HEK293 (cell line): ENCODE results near the gene FOXF2.

Experiments used
- AEBP2 ChIP-seq: fragments of 450-650 bp; formaldehyde crosslinking; IDR thresholded peaks from 2 replicates; pipeline ENCODE4 v1.5.1; 2016; ENCODE audit warnings: missing biosample characterization, missing genetic modification characterization, borderline replicate concordance
- BCL6B ChIP-seq: fragments of 450-650 bp; formaldehyde crosslinking; IDR thresholded peaks from 2 replicates; pipeline ENCODE4 v1.5.1; 2017; ENCODE audit warnings: missing biosample characterization, missing genetic modification characterization
- GLIS1 ChIP-seq: fragments of 450-650 bp; formaldehyde crosslinking; IDR thresholded peaks from 2 replicates; pipeline ENCODE4 v1.5.1; 2016; ENCODE audit warnings: missing biosample characterization, missing genetic modification characterization
- IKZF3 ChIP-seq: fragments of 450-650 bp; IDR thresholded peaks from 2 replicates; pipeline ENCODE4 v1.5.0; 2018; ENCODE audit warnings: missing biosample characterization, mild to moderate bottlenecking, missing genetic modification characterization, moderate library complexity
- MEIS1 ChIP-seq: sonication (generic); formaldehyde crosslinking; IDR thresholded peaks from 2 replicates; pipeline ENCODE4 v1.8.1; 2022; ENCODE audit warnings: missing genetic modification reagents, mild to moderate bottlenecking, borderline replicate concordance
- REST ChIP-seq: fragments of 450-650 bp; formaldehyde crosslinking; IDR thresholded peaks from 2 replicates; pipeline ENCODE4 v1.5.1; 2016; ENCODE audit warnings: missing biosample characterization, missing genetic modification characterization
- SALL2 ChIP-seq: fragments of 450-650 bp; formaldehyde crosslinking; IDR thresholded peaks from 2 replicates; pipeline ENCODE4 v1.5.0; 2017; ENCODE audit warnings: missing biosample characterization, mild to moderate bottlenecking, missing genetic modification characterization, borderline replicate concordance
- TCF7L2 ChIP-seq: IDR thresholded peaks from 2 replicates; pipeline ENCODE4 v1.6.1; 2011; ENCODE audit warnings: low read depth, mild to moderate bottlenecking, inconsistent platforms, low read length, moderate library complexity, borderline replicate concordance
- ZBTB11 ChIP-seq: fragments of 450-650 bp; formaldehyde crosslinking; conservative IDR thresholded peaks from 2 replicates; pipeline ENCODE4 v1.5.1; 2016; ENCODE audit warnings: low read depth, missing biosample characterization, missing genetic modification characterization
- ZBTB44 ChIP-seq: fragments of 450-650 bp; IDR thresholded peaks from 2 replicates; pipeline ENCODE4 v1.5.1; 2018; ENCODE audit warnings: missing biosample characterization, mild to moderate bottlenecking, missing genetic modification characterization
- ZBTB6 ChIP-seq: fragments of 450-650 bp; formaldehyde crosslinking; IDR thresholded peaks from 2 replicates; pipeline ENCODE4 v1.5.1; 2017; ENCODE audit warnings: missing biosample characterization, missing genetic modification characterization
- ZFP37 ChIP-seq: fragments of 450-650 bp; formaldehyde crosslinking; IDR thresholded peaks from 2 replicates; pipeline ENCODE4 v1.5.1; 2016; ENCODE audit warnings: missing biosample characterization, missing genetic modification characterization
- ZNF366 ChIP-seq: fragments of 450-650 bp; formaldehyde crosslinking; conservative IDR thresholded peaks from 2 replicates; pipeline ENCODE4 v1.5.1; 2016; ENCODE audit warnings: missing biosample characterization, missing genetic modification characterization
- ZNF391 ChIP-seq: fragments of 450-650 bp; formaldehyde crosslinking; IDR thresholded peaks from 2 replicates; pipeline ENCODE4 v1.5.1; 2016; ENCODE audit warnings: low read depth, missing biosample characterization, missing genetic modification characterization, borderline replicate concordance
- ZNF398 ChIP-seq: fragments of 450-650 bp; formaldehyde crosslinking; IDR thresholded peaks from 2 replicates; pipeline ENCODE4 v1.5.1; 2017; ENCODE audit warnings: missing biosample characterization, missing genetic modification characterization
- ZNF48 ChIP-seq: fragments of 450-650 bp; formaldehyde crosslinking; IDR thresholded peaks from 2 replicates; pipeline ENCODE4 v1.5.1; 2016; ENCODE audit warnings: missing biosample characterization, missing genetic modification characterization
- ZNF707 ChIP-seq: fragments of 450-650 bp; formaldehyde crosslinking; IDR thresholded peaks from 2 replicates; pipeline ENCODE4 v1.5.1; 2016; ENCODE audit warnings: missing biosample characterization, missing genetic modification characterization
- ZSCAN18 ChIP-seq: fragments of 450-650 bp; formaldehyde crosslinking; IDR thresholded peaks from 2 replicates; pipeline ENCODE4 v1.5.1; 2016; ENCODE audit warnings: missing biosample characterization, missing genetic modification characterization
- ZSCAN4 ChIP-seq: fragments of 450-650 bp; formaldehyde crosslinking; IDR thresholded peaks from 2 replicates; pipeline ENCODE4 v1.5.1; 2017; ENCODE audit warnings: missing biosample characterization, missing genetic modification characterization

FOXF2 gene

GRCh38 chr6:1381481-1382330, 7.7 kb upstream of the FOXF2 start (continued):
- TF ChIP-seq REST (tag by site-specific recombination) (no peak), ZNF391 (tag by site-specific recombination) (no peak), GLIS1 (tag by site-specific recombination) (peak; percentile 45; the same call in 1 of the 2 replicates), IKZF3 (tag by site-specific recombination) (peak; percentile 65), ZBTB11 (tag by site-specific recombination) (0 out of 2 replicates have a peak, but pooled peaks have one; percentile 27), ZNF366 (tag by site-specific recombination) (no peak), ZNF48 (tag by site-specific recombination) (no peak), ZSCAN18 (tag by site-specific recombination) (no peak), ZSCAN4 (tag by site-specific recombination) (no peak), BCL6B (tag by site-specific recombination) (no peak), ZBTB44 (tag by site-specific recombination) (peak; percentile 49; the same call in 1 of the 2 replicates), MEIS1 (CRISPR knock-in tag) (no peak), AEBP2 (tag by site-specific recombination) (no peak), ZFP37 (tag by site-specific recombination) (no peak), TCF7L2 (no peak), ZBTB6 (tag by site-specific recombination) (no peak; the same call in 1 of the 2 replicates), ZNF707 (tag by site-specific recombination) (no peak), ZNF398 (tag by site-specific recombination) (peak; percentile 99), SALL2 (tag by site-specific recombination) (no peak)
